Hippocampal formation (tissue), 2 donors: ENCODE data around the gene SH3RF3.
A peak's percentile ranks its signal among the peaks of the same experiment; 100 is the strongest.

Experiments
- DNase-seq, 2 donors: peaks; one replicate each; lab custom pipeline; 2025; lab: John Stamatoyannopoulos, UW

SH3RF3 gene

GRCh38 chr2:109311771-109312170 lies 182.8 kb downstream of the SH3RF3 start:
- DNase-seq = no peak

GRCh38 chr2:109312902-109313301 lies 183.9 kb downstream of the SH3RF3 start:
- no peak for DNase-seq

GRCh38 chr2:109313343-109313742 lies 184.3 kb downstream of the SH3RF3 start:
- DNase-seq = no peak

- DNase-seq = no peak
Measured at GRCh38 chr2:109316091-109316490, 187.1 kb downstream of the SH3RF3 start.

GRCh38 chr2:109317471-109318095 lies 188.6 kb downstream of the SH3RF3 start:
- DNase-seq = no peak

- peak in 1 of 2 donors; percentile 31 for DNase-seq
Measured at GRCh38 chr2:109318150-109318948, 189.3 kb downstream of the SH3RF3 start.

GRCh38 chr2:109318949-109319342 lies 189.9 kb downstream of the SH3RF3 start:
- no peak for DNase-seq

GRCh38 chr2:109320195-109320922 lies 191.4 kb downstream of the SH3RF3 start:
- DNase-seq = no peak

- DNase-seq = no peak
Measured at GRCh38 chr2:109321570-109321969, 192.6 kb downstream of the SH3RF3 start.

GRCh38 chr2:109322111-109322510 lies 193.1 kb downstream of the SH3RF3 start:
- peak in 1 of 2 donors; percentile 46 for DNase-seq

GRCh38 chr2:109322641-109323040 lies 193.6 kb downstream of the SH3RF3 start:
- no peak for DNase-seq

- DNase-seq = no peak
Measured at GRCh38 chr2:109324861-109325260, 195.9 kb downstream of the SH3RF3 start.

- DNase-seq = no peak
Measured at GRCh38 chr2:109325570-109325969, 196.6 kb downstream of the SH3RF3 start.

GRCh38 chr2:109326306-109326705 lies 197.3 kb downstream of the SH3RF3 start:
- no peak for DNase-seq

- no peak for DNase-seq
Measured at GRCh38 chr2:109330056-109330455, 201.1 kb downstream of the SH3RF3 start.

GRCh38 chr2:109331081-109331480 lies 202.1 kb downstream of the SH3RF3 start:
- no peak for DNase-seq

GRCh38 chr2:109331896-109332848 lies 203.2 kb downstream of the SH3RF3 start:
- peak; percentile 29 to 40 for DNase-seq

GRCh38 chr2:109332880-109333279 lies 203.9 kb downstream of the SH3RF3 start:
- no peak for DNase-seq

- no peak for DNase-seq
Measured at GRCh38 chr2:109333414-109334210, 204.6 kb downstream of the SH3RF3 start.

- DNase-seq = no peak
Measured at GRCh38 chr2:109335631-109336176, 206.7 kb downstream of the SH3RF3 start.
